Measurements from ENCODE around the gene KHDC4.

DNA sequence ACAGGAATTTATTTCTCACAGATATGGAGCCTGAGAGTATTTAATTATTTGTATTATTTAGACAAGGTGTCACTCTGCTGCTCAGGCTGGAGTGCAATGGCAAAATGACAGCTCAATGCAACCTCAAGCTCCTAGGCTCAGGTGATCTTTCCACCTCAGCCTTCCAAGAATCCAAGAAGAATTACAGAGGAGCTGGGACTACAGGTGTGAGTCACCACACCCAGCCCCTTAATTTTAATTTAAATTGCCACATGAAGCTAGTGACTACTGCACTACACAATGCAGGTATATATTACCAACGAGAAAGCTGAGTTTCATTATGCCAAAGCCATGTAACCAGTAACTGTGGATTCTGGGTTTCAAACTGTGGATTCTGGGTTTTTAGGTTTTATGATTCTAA, 2.1 kb downstream of the KHDC4 start:
- TF ChIP-seq, protein P1, sequence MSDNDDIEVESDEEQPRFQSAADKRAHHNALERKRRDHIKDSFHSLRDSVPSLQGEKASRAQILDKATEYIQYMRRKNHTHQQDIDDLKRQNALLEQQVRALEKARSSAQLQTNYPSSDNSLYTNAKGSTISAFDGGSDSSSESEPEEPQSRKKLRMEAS (IDR thresholded peaks at IDR 0.05): no peak
- TF ChIP-seq, protein P2, sequence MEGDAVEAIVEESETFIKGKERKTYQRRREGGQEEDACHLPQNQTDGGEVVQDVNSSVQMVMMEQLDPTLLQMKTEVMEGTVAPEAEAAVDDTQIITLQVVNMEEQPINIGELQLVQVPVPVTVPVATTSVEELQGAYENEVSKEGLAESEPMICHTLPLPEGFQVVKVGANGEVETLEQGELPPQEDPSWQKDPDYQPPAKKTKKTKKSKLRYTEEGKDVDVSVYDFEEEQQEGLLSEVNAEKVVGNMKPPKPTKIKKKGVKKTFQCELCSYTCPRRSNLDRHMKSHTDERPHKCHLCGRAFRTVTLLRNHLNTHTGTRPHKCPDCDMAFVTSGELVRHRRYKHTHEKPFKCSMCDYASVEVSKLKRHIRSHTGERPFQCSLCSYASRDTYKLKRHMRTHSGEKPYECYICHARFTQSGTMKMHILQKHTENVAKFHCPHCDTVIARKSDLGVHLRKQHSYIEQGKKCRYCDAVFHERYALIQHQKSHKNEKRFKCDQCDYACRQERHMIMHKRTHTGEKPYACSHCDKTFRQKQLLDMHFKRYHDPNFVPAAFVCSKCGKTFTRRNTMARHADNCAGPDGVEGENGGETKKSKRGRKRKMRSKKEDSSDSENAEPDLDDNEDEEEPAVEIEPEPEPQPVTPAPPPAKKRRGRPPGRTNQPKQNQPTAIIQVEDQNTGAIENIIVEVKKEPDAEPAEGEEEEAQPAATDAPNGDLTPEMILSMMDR (IDR thresholded peaks at IDR 0.05; ENCODE audit: low read depth, low read length, missing input control): no peak
- no peak for TF ChIP-seq JUND (IDR thresholded peaks at IDR 0.05)
- no peak for TF ChIP-seq FOXA1 (IDR thresholded peaks at IDR 0.05)
- TF ChIP-seq RAD21 (IDR thresholded peaks at IDR 0.05): no peak
- TF ChIP-seq TAF1 (conservative IDR thresholded peaks at IDR 0.05): no peak
- TF ChIP-seq EGR1 (IDR thresholded peaks at IDR 0.05; ENCODE audit: low read depth in 2 of 2): no peak
- no peak for TF ChIP-seq FOXA2 (IDR thresholded peaks at IDR 0.05)
